Measurements from ENCODE around the gene ZNF526. TPM values are rescaled to one million over a fixed set of nuclear protein-coding genes. Genes with fewer than 3 reads are reported as not detected.
A peak's percentile ranks its signal among the peaks of the same experiment; 100 is the strongest.

Gene ZNF526
- total and polyA plus RNA-seq, 9 of the 15 experiments (the other 6 are each of a cell fraction or from before 2014, with no cell fraction given) = 1.3 to 17.9 (median 6.2) TPM

- H3K4me2 ChIP-seq (ENCODE audit: insufficient read depth, low read length) = peak overlapping the region; percentile 85
- DNase-seq (ENCODE audit: extremely low read depth in 1 of 4, low spot score in 3 of 4) = no peak
- H3K9me3 ChIP-seq (replicated peaks; ENCODE audit: control insufficient read depth, insufficient read depth, low read depth, low read length) = no peaks in the 10 kb centered on the region
- in situ Hi-C loops (cut with MboI) = no loop called here
- CTCF ChIA-PET (ENCODE audit: low intra/inter-chr PET ratio) = no interaction called here
- H2AFZ ChIP-seq (ENCODE audit: low read depth, low read length) = no peak overlapping the region
- H3K4me1 ChIP-seq (replicated peaks in 1 of 2; ENCODE audit: control insufficient read depth in 2 of 2, insufficient read depth in 2 of 2, low read length in 2 of 2) = peaks cover 37 to 53% of the 10 kb centered on the region in 2 experiments
- BruUV-seq (replicated peaks) = no TSS peak
- H3K4me3 ChIP-seq = peak overlapping the region; percentile 27; the same call in 1 of the 2 replicates
- 45% methylated on average over 6 of the region's 7 CpGs for WGBS (ENCODE audit: insufficient coverage, low coverage, missing lambda C conversion rate)
- TF ChIP-seq ZNF518B (CRISPR knock-in tag; IDR thresholded peaks at IDR 0.05) (no peak), MEF2A (IDR thresholded peaks at IDR 0.05; ENCODE audit: control insufficient read depth, low read depth, low read length) (no peak), GTF2A2 (tag; IDR thresholded peaks at IDR 0.05) (no peak), PRMT5 (CRISPR knock-in tag; IDR thresholded peaks at IDR 0.05) (no peak), SAP30 (IDR thresholded peaks at IDR 0.05; ENCODE audit: borderline replicate concordance, insufficient read depth, low read depth, low read length, poor library complexity, severe bottlenecking) (peak; percentile 5), KLF6 (CRISPR knock-in tag; IDR thresholded peaks at IDR 0.05; ENCODE audit: borderline replicate concordance) (no peak), CHD4 (IDR thresholded peaks at IDR 0.05; ENCODE audit: insufficient read depth, insufficient replicate concordance, low read depth, low read length, poor library complexity, severe bottlenecking) (peak; percentile 17), ETV1 (tag; conservative IDR thresholded peaks at IDR 0.05; ENCODE audit: low read depth) (0 out of 2 replicates have a peak, but pooled peaks have one; percentile 34), KLF1 (tag; IDR thresholded peaks at IDR 0.05) (no peak), KDM1A (IDR thresholded peaks at IDR 0.05) (no peak), XRCC5 (IDR thresholded peaks at IDR 0.05; ENCODE audit: low read depth, low read length) (0 out of 2 replicates have a peak, but pooled peaks have one; percentile 24)
- peaks cover 74% of the 10 kb centered on the region for H3K36me3 ChIP-seq (ENCODE audit: control insufficient read depth, insufficient read depth, low read length)
- POLR2A ChIA-PET = interaction anchor here (1.0 to 1.1 kb wide), 2 partner anchors 8 to 21 kb away, joined by 3 read pairs; partner anchors contain the start of gene ZNF526
- no peaks in the 10 kb centered on the region; a peak in 1 of 5 replicates for H3K27me3 ChIP-seq (ENCODE audit: control insufficient read depth in 2 of 2, insufficient read depth in 2 of 2, low read length in 2 of 2)
- no peak for FAIRE-seq
- no peak; the same call in 2 of the 3 replicates for ATAC-seq
- intact Hi-C loops (cut with micrococcal nuclease) = loop anchor here (5.0 kb wide), 1 partner anchor 43 kb away; the partner anchor contains the start of gene GSK3A
- peaks cover 52% of the 10 kb centered on the region for H3K79me2 ChIP-seq (ENCODE audit: control insufficient read depth, insufficient read depth, low read length)
- H3K9me1 ChIP-seq (ENCODE audit: control insufficient read depth, insufficient read depth, low read length) = peaks cover 4% of the 10 kb centered on the region
- peaks cover 24% of the 10 kb centered on the region; the same call in 1 of the 2 replicates for H4K20me1 ChIP-seq (replicated peaks; ENCODE audit: control insufficient read depth, insufficient read depth, low read length)
- peak overlapping the region; percentile 70 for H3K27ac ChIP-seq (ENCODE audit: extremely low read depth, low read depth, low read length)
- H3K9ac ChIP-seq (ENCODE audit: insufficient read depth in 1 of 2, low read depth in 2 of 2, low read length in 2 of 2) = peak overlapping the region; percentile 22 to 88
Measured at GRCh38 chr19:42198676-42199439, 21.3 kb upstream of the ZNF526 start.

Data from K562 (cell line).